PC-9 (cell line): ENCODE measurements around the gene PATE2. TPM values are rescaled to one million over a fixed set of nuclear protein-coding genes. Genes with fewer than 3 reads are reported as not detected.

Experiments
- BruUV-seq: library from RNA; stranded (reverse); fragments of 400-500 nt; replicated peaks from 2 replicates; lab custom pipeline; 2021; lab: Mats Ljungman, UMichigan
- CTCF ChIA-PET: fragments of 300-600 bp; sonication (Branson Sonifier 250); formaldehyde crosslinking; loops from one replicate; lab custom pipeline; 2022; ENCODE audit warnings: antibody characterized with exemption; lab: Charles Lee
- POLR2A ChIA-PET: fragments of 300-600 bp; sonication (Branson Sonifier 250); formaldehyde crosslinking; loops from one replicate; lab custom pipeline; 2022; ENCODE audit warnings: antibody characterized with exemption; ENCODE audit not compliant: unreplicated experiment; lab: Charles Lee
- DNase-seq, 2 experiments: peaks; one replicate each; pipeline versions ENCODE4 v3.0.0 to v3.0.0-alpha.2; 2015 to 2022; ENCODE audit warnings: mixed read lengths in 1 of 2
- H2AFZ ChIP-seq: fragments of 200-600 bp; sonication (generic); 2 replicates; pipeline ENCODE4 v1.8.1; 2017; ENCODE audit warnings: antibody characterized with exemption
- H3F3A ChIP-seq: fragments of 200-600 bp; sonication (generic); 2 replicates; pipeline ENCODE4 v1.8.1; 2017; ENCODE audit warnings: antibody characterized with exemption, mild to moderate bottlenecking, low read depth; ENCODE audit not compliant: insufficient read depth
- H3K27ac ChIP-seq: fragments of 200-600 bp; sonication (generic); 2 replicates; pipeline ENCODE4 v1.6.1; 2016; ENCODE audit warnings: mixed run types
- H3K27me3 ChIP-seq: fragments of 200-600 bp; sonication (generic); 2 replicates; pipeline ENCODE4 v1.6.1; 2016; ENCODE audit warnings: low read depth, mixed run types; ENCODE audit not compliant: insufficient read depth
- H3K36me3 ChIP-seq: fragments of 200-600 bp; sonication (generic); 2 replicates; pipeline ENCODE4 v1.6.1; 2016; ENCODE audit warnings: low read depth, mixed run types
- H3K4me1 ChIP-seq: fragments of 200-600 bp; sonication (generic); replicated peaks from 2 replicates; pipeline ENCODE4 v1.6.1; 2016; ENCODE audit warnings: mixed run types; ENCODE audit not compliant: insufficient read depth
- H3K4me2 ChIP-seq: fragments of 200-600 bp; sonication (generic); 2 replicates; pipeline ENCODE4 v1.6.1; 2017; ENCODE audit warnings: mixed run types
- H3K4me3 ChIP-seq: fragments of 200-600 bp; sonication (generic); 2 replicates; pipeline ENCODE4 v1.6.1; 2016; ENCODE audit warnings: mixed run types
- H3K79me2 ChIP-seq: fragments of 200-600 bp; sonication (generic); 2 replicates; pipeline ENCODE4 v1.6.1; 2017; ENCODE audit warnings: low read depth, mixed run types
- H3K9me2 ChIP-seq: fragments of 200-600 bp; sonication (generic); 2 replicates; pipeline ENCODE4 v1.8.1; 2017; ENCODE audit warnings: mild to moderate bottlenecking; ENCODE audit not compliant: insufficient read depth
- H3K9me3 ChIP-seq: fragments of 200-600 bp; sonication (generic); 2 replicates; pipeline ENCODE4 v1.8.1; 2016; ENCODE audit warnings: low read depth; ENCODE audit not compliant: insufficient read depth
- H4K20me1 ChIP-seq: fragments of 200-600 bp; sonication (generic); 2 replicates; pipeline ENCODE4 v1.8.1; 2017; ENCODE audit not compliant: insufficient read depth
- EZH2 ChIP-seq: fragments of 200-600 bp; sonication (generic); IDR thresholded peaks from 2 replicates; pipeline ENCODE4 v1.8.0; 2017; ENCODE audit warnings: antibody characterized with exemption, low read depth
- intact Hi-C: fragments of 100-400 bp; cut with micrococcal nuclease; formaldehyde crosslinking; loops from one replicate; pipeline ENCODE4 v1.10.0; 2022; ENCODE audit not compliant: unreplicated experiment
- total RNA-seq: library from RNA; stranded (reverse); gene quantifications from 2 replicates; pipeline ENCODE4 v1.2.3, GENCODE V29; 2021

PATE2 gene
- total RNA-seq, 1 experiment from 2014 or later: 1.3 TPM

GRCh38 chr11:125728969-125729368 lies 49.7 kb downstream of the PATE2 start:
- H2AFZ ChIP-seq: no peak overlapping the region
- H3K27ac ChIP-seq: no peak overlapping the region
- no peaks in the 10 kb centered on the region for H3K36me3 ChIP-seq
- no peaks in the 10 kb centered on the region for H4K20me1 ChIP-seq
- POLR2A ChIA-PET: interaction anchor here (0.6 kb wide), 1 partner anchor 37 kb away, joined by 11 read pairs; no protein-coding TSS in a partner anchor
- intact Hi-C loops: no loop called here
- no peak for TF ChIP-seq EZH2
- no peaks in the 10 kb centered on the region for H3K9me2 ChIP-seq
- no peaks in the 10 kb centered on the region for H3K79me2 ChIP-seq
- H3K9me3 ChIP-seq: no peaks in the 10 kb centered on the region
- H3K27me3 ChIP-seq: peaks cover 30% of the 10 kb centered on the region
- no TSS peak for BruUV-seq
- H3F3A ChIP-seq: no peaks in the 10 kb centered on the region
- H3K4me3 ChIP-seq: no peak overlapping the region
- H3K4me2 ChIP-seq: no peak overlapping the region
- no peak for DNase-seq
- H3K4me1 ChIP-seq: no peaks in the 10 kb centered on the region
- CTCF ChIA-PET: no interaction called here

Other genes with a start within 250 kb of the PATE2 start
- 69.7 and 88.2 TPM in 2 replicates for gene EI24, start 209.4 kb downstream of the PATE2 start, total RNA-seq
- gene STT3A, start 186.0 kb downstream of the PATE2 start, total RNA-seq: 86.1 and 113 TPM in 2 replicates
- 36.5 and 39.8 TPM in 2 replicates for gene CHEK1, start 153.7 kb downstream of the PATE2 start, total RNA-seq
- not detected in 2 replicates for gene ACRV1, start 98.0 kb downstream of the PATE2 start, total RNA-seq
- not detected in 2 replicates for gene PATE1, start 32.5 kb downstream of the PATE2 start, total RNA-seq
- gene PATE3, start 9.3 kb upstream of the PATE2 start, total RNA-seq: not detected in 2 replicates
- gene PATE4, start 54.5 kb upstream of the PATE2 start, total RNA-seq: not detected in 2 replicates
- 12.2 and 16.7 TPM in 2 replicates for gene HYLS1, start 108.8 kb upstream of the PATE2 start, total RNA-seq
- 5.7 and 6.5 TPM in 2 replicates for gene PUS3, start 124.4 kb upstream of the PATE2 start, total RNA-seq
- gene DDX25, start 125.7 kb upstream of the PATE2 start, total RNA-seq: 0.26 TPM in 1 of 2 replicates, not detected in the other
- not detected in 2 replicates for gene VSIG10L2, start 167.2 kb upstream of the PATE2 start, total RNA-seq